ENCODE measurements around the gene TDRD10. TPM values are rescaled to one million over a fixed set of nuclear protein-coding genes. Genes with fewer than 3 reads are reported as not detected.
A peak's percentile ranks its signal among the peaks of the same experiment; 100 is the strongest.

Gene TDRD10
- total RNA-seq, 1 donor from 2014 or later = 4.6 TPM

DNA sequence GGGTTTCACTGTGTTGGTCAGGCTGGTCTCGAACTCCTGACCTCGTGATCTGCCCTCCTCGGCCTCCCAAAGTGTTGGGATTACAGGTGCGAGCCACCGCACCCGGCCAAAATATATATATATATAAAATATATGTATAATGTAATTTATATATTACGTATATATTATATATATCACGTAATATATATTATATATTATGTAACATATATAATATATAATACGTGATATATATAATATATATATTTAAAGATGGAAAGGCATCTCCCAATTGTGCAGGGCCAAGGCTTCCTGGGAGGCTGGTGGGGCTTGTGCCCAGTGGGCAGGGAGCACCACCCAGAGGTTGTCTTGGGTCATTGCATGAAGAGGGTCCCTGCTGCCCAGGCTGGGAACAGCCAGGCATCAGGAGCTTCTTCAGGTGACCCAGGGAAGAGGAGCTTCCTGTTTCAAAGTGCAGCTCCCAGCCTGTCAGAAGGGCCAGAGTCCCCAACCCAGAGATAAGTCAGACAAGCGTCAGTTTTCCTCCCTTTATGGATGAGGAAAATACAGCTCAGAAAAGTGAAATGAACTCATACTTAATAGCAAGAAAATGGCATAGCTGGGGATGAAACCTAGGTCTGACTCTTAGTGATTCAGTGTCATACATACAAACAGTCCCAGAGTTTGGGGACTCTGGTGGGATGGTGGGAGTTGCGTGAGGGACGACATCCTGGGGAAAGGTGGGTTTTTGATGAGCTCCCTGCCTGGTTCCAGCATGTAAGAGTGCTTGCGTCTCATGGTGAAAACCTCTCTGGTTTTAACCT lies 44.4 kb downstream of the TDRD10 start:
- DNase-seq (ENCODE audit: low spot score in 2 of 2) = no peak
- intact Hi-C loops (cut with DNase I) = loop anchor here (2.0 to 5.0 kb wide), 2 partner anchors 64 to 144 kb away; no protein-coding TSS in a partner anchor
- Histone ChIP-seq H3K4me3 (no peak overlapping the region), H3K27me3 (no peaks in the 10 kb centered on the region), H3K27ac (no peak overlapping the region), H3K36me3 (peaks cover 25% of the 10 kb centered on the region in 2 donors), H3K9me3 (no peaks in the 10 kb centered on the region), H3K4me1 (no peaks in the 10 kb centered on the region)
- TF ChIP-seq, protein P1, sequence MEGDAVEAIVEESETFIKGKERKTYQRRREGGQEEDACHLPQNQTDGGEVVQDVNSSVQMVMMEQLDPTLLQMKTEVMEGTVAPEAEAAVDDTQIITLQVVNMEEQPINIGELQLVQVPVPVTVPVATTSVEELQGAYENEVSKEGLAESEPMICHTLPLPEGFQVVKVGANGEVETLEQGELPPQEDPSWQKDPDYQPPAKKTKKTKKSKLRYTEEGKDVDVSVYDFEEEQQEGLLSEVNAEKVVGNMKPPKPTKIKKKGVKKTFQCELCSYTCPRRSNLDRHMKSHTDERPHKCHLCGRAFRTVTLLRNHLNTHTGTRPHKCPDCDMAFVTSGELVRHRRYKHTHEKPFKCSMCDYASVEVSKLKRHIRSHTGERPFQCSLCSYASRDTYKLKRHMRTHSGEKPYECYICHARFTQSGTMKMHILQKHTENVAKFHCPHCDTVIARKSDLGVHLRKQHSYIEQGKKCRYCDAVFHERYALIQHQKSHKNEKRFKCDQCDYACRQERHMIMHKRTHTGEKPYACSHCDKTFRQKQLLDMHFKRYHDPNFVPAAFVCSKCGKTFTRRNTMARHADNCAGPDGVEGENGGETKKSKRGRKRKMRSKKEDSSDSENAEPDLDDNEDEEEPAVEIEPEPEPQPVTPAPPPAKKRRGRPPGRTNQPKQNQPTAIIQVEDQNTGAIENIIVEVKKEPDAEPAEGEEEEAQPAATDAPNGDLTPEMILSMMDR (IDR thresholded peaks at IDR 0.05) = peak; percentile 49 to 64 (median 59)

DNA sequence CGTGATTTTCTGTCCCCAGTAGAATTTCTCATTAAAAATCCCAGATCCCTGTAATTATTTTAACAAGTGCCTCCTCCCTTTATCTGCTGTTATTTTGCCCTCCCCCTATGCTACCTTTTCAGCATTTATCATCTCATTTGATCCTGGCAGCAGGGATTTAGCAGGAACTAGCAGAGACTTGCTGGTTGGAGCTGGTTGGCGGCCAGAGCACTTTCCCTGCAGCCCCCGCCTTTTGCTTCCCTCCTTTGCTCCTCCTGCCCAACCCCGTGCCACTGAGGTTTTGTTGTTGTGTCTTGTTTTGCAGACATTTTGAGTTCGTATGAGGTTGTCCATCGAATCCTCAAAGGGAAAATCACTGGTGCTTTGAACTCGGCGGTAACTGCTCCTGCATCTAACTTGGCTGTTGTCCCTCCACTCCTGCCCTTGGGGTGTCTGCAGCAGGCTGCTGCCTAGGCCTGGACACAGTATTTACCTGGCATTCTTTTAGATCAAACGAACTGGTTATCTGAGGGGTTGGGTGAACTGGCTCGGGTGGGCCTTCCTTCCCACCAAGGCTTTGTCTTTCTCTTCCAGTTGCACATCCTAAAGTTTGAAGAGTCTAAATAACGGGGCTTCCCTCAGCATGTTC lies 45.2 kb downstream of the TDRD10 start:
- no peak for DNase-seq (ENCODE audit: low spot score in 2 of 2)
- no peak overlapping the region for H3K4me3 ChIP-seq
- no peaks in the 10 kb centered on the region for H3K9me3 ChIP-seq
- H3K27me3 ChIP-seq = no peaks in the 10 kb centered on the region
- intact Hi-C loops (cut with DNase I) = loop anchor here (2.0 to 5.0 kb wide), 2 partner anchors 65 to 144 kb away; no protein-coding TSS in a partner anchor
- H3K27ac ChIP-seq = no peak overlapping the region
- H3K4me1 ChIP-seq = no peaks in the 10 kb centered on the region
- H3K36me3 ChIP-seq = peaks cover 33% of the 10 kb centered on the region in 2 donors
- TF ChIP-seq, protein P1 (IDR thresholded peaks at IDR 0.05) = no peak

DNA sequence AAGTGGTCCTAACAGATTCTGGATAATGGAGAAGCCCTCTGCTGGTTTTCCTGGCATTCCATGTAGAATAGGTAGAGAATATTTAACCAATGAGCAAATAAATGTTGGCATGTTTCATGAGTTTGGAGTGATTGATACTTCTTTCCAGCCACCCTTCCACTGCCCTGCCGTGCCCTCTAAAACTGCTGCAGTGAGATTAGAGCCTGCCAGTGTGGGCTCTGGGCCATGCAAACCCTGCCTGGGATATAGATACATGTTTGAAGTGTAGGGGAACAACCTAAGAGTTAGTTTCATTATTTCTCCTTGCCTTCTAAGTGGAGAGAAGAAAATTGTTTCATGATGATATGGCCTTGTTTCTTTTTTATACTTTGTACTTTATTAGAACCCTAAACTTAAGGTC lies 46.0 kb downstream of the TDRD10 start:
- H3K4me1 ChIP-seq = no peaks in the 10 kb centered on the region
- TF ChIP-seq, protein P1 (IDR thresholded peaks at IDR 0.05) = no peak
- intact Hi-C loops (cut with DNase I) = loop anchor here (5.0 kb wide), 1 partner anchor 66 kb away; no protein-coding TSS in a partner anchor
- no peaks in the 10 kb centered on the region for H3K27me3 ChIP-seq
- peaks cover 41% of the 10 kb centered on the region in 2 donors for H3K36me3 ChIP-seq
- no peak overlapping the region for H3K27ac ChIP-seq
- H3K4me3 ChIP-seq = no peak overlapping the region
- no peak for DNase-seq (ENCODE audit: low spot score in 2 of 2)
- H3K9me3 ChIP-seq = no peaks in the 10 kb centered on the region

DNA sequence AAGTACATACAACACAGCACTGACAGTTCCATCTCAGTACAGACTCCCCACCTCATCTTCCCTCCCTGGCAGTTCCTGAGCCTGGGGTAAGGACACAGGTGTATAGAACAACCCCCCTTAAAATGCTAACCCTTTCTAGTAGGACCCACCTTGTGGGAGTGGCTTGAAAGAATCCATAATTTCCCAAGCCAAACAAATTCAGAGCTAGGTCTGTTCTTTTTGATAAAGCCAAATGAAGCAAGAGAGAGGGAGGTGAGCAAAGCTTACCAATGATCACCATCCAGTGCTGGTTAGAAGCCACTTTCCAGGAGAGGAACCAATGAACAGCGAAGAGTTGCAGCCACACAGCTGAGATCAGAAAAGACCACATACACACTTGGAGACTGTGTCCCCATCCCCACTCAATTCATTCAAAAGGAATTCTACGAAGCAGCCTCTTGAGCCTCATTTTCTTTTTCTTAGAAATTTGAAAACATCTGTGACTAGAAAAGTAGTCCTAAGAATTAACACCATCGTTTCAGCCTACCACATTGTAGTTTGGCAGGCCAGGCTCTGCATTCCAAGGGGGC lies 47.3 kb downstream of the TDRD10 start:
- H3K27me3 ChIP-seq = no peaks in the 10 kb centered on the region
- intact Hi-C loops (cut with DNase I) = loop anchor here (5.0 kb wide), 1 partner anchor 67 kb away; no protein-coding TSS in a partner anchor
- H3K27ac ChIP-seq = no peak overlapping the region
- TF ChIP-seq, protein P1 (IDR thresholded peaks at IDR 0.05) = no peak
- no peaks in the 10 kb centered on the region for H3K4me1 ChIP-seq
- peaks cover 52 to 53% of the 10 kb centered on the region in 2 donors for H3K36me3 ChIP-seq
- H3K4me3 ChIP-seq = no peak overlapping the region
- DNase-seq (ENCODE audit: low spot score in 2 of 2) = no peak
- H3K9me3 ChIP-seq = no peaks in the 10 kb centered on the region

DNA sequence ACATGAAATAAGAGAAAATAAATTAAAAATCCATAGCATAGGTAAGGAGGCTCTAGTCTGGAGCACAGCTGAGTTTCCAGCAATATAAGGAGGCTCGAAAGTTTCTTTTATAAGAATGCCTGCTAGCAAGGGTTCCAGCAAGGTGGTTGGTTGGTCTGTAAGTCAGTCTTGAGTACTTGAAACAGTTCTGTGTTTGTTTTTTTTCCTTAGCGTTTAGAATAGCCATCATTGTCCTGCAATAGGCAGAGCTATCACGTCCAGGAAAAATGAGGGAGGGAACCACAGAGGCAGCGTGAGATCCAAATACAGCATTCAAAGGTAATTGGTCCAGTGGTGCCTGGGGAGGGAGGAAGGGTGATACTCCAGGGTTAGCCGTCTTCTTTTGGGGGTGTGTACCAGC lies 48.1 kb downstream of the TDRD10 start:
- Histone ChIP-seq H3K27me3 (no peaks in the 10 kb centered on the region), H3K36me3 (peaks cover 60 to 61% of the 10 kb centered on the region in 2 donors), H3K27ac (no peak overlapping the region), H3K9me3 (no peaks in the 10 kb centered on the region), H3K4me1 (no peaks in the 10 kb centered on the region), H3K4me3 (no peak overlapping the region)
- intact Hi-C loops (cut with DNase I) = no loop called here
- TF ChIP-seq, protein P1 (IDR thresholded peaks at IDR 0.05) = no peak
- no peak for DNase-seq (ENCODE audit: low spot score in 2 of 2)

Data from ascending aorta (tissue), 2 donors.